ENCODE measurements around the gene TMEM114.
"Not testable (repeated sequence)": the region's sequence is repeated elsewhere in the genome, so short reads cannot be mapped to it uniquely, and the experiment has no call there.

TMEM114 gene

GRCh38 chr16:8572919-8573724 is 17.2 kb downstream of the TMEM114 start:
- DNase-seq (ENCODE audit: low read depth), result no peak

DNA sequence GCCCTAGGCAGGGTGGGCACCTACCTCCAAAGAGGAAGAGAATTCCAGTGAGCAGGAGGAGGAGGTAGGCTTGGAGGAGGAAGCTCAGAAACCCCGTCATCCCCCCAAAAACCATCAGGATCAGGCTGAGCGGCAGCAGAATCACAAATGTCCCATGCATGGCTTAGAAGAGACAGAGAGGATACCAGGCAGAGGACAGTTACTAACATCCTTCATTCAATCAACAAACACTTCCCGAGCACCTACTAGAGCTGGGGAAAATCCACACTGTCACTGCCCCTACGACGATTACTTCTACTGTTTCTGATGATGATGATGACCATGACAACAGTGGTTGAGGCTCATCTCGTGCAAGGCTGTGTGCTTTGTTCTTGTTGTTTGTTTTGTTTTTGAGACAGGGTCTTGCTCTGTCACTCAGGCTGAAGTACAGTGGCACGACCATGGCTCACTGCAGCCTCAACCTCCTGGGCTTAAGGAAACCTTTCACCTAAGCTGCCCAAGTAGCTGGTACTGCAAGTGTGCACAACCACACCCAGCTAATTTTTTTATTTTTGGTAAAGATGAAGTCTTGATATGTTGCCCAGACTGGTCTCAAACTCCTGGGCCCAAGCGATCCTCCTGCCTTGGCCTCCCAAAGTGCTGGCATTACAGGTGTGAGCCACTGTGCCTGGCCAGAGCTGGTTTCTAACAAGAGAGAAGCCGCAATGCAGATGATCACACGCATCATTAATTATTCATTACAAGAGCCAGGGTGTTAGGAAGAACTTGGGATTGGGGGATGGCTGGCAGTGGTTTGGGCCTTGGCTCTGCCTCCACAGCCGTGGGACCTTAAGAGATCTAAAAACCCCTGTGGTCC is 18.0 kb downstream of the TMEM114 start:
- no peak for DNase-seq (ENCODE audit: low read depth)

DNA sequence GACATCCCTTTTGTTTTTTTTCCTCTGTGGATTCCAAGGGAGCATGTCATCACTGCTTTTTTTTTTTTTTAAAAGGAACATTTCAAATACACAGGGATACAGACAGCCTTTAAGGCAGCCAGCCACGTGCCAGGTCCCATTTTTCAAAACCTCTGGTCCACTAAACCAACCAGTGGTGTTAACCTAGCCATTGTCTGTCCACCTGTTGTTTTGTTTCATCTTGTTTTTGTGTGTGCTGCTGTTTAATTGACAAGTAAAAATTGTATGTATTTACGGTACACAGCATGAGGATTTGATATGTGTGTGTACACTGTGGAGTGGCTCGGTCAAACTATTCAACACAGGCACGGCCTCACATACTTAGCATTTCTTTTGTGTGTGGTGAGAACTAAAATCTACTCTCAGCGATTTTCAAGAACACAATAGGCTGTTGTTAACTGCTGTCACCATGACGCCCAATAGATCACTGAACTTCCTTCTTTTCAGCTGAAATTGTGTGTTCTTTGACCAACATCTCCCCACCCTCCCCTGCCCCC is 19.2 kb downstream of the TMEM114 start:
- DNase-seq (ENCODE audit: low read depth), result no peak

GRCh38 chr16:8570393-8570792 is 19.9 kb downstream of the TMEM114 start:
- DNase-seq (ENCODE audit: low read depth), result not testable (repeated sequence)

- no peak for DNase-seq (ENCODE audit: low read depth)
Measured at GRCh38 chr16:8569650-8570346, 20.5 kb downstream of the TMEM114 start.

DNA sequence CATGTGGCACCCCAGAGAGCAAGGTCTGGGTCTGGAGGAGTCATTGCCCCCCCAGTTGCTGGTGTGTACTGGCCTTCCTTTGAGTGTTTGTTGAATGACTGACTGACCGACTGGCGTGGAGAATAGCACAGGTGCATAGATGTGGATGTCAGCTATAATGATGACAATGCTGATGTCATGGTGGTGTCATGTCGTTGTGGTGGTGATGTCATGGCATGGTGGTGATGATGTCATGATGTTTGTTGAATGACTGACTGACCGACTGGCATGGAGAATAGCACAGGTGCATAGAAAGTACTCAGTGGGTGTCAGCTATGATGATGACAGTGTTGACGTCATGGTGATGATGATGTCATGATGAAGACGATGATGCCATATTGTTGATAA is 22.1 kb downstream of the TMEM114 start:
- DNase-seq (ENCODE audit: low read depth), result no peak

- DNase-seq (ENCODE audit: low read depth), result peak; percentile 56
Measured at GRCh38 chr16:8567355-8568230, 22.7 kb downstream of the TMEM114 start.

DNA sequence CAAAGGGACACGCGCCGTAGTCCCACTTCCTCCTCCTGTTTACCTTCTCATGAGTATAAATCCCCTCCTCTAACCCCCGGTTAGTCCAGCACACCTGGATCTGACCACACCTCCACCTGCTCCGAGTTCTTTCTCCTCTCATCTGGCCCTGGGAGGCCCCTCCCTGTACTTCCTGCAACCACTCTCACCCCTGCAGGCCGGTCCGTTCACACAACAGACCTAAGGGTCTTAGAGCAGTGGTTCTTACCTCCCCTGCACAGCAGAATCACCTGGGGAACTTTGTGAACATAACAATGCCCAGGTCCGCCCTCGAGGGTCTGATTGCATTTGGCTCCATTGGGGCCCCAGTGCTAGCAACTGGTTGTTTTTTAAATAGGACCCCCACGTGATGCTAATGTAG is 24.8 kb downstream of the TMEM114 start:
- no peak for DNase-seq (ENCODE audit: low read depth)

GRCh38 chr16:8564934-8565345 is 25.4 kb downstream of the TMEM114 start:
- DNase-seq (ENCODE audit: low read depth), result no peak

DNA sequence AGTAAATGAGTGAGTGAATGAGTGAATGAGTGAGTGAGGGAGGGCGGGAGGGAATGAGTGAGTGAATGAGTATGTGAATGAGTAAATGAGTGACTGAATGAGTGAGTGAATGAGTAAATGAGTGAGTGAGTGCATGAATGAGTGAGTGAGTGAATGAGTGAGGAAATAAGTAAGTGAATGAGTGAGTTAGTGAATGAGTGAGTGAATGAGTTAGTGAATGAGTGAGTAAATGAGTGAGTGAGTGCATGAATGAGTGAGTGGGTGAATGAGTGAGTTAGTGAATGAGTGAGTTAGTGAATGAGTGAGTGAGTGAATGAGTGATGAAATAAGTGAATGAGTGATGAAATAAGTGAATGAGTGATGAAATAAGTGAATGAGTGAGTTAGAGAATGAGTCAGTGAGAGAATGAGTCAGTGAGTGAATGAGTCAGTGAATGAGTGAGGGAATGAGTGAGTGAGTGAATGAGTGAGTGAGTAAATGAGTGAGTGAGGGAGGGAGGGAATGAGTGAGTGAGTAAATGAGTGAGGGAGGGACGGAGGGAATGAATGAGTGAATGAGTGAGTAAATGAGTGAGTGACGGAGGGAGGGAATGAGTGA is 26.3 kb downstream of the TMEM114 start:
- DNase-seq (ENCODE audit: low read depth), result not testable (repeated sequence)

DNA sequence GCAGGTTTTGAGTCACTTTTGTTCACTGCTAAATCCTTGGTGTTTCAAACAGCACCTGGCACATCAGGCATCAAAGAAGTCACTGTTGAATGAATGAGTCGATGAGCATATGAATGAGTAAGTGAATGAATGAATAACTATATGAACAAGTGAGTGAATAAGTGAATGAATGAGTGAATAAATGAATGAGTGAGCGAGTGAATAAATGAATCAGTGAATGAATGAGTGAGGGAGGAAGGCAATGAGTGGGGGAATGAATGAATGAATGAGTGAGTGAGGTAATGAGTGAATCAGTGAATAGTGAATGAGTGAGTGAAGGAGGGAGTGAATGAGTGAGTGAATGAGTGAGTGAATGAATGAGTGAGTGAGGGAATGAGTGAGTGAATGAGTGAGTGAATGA is 28.8 kb downstream of the TMEM114 start:
- DNase-seq (ENCODE audit: low read depth), result no peak

DNA sequence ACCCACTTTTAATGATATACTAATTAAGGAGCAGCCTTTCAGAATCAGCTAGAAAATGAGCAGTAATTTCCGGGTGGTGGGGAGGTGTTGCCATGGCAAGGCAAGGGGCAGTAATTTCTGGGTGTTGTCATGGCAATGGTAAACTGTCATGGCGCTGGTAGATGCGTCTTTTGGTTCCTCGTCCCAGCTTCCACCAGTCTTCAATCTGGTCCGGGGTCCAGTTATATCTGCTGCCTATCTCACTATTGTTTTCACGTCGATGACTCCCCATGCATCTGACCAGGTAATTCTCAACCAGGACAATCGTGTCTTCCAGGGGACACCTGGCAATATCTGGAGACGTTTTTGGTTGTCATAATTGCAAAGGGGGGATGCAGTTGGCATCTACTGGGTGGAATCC is 34.9 kb downstream of the TMEM114 start:
- no peak for DNase-seq (ENCODE audit: low read depth)

DNA sequence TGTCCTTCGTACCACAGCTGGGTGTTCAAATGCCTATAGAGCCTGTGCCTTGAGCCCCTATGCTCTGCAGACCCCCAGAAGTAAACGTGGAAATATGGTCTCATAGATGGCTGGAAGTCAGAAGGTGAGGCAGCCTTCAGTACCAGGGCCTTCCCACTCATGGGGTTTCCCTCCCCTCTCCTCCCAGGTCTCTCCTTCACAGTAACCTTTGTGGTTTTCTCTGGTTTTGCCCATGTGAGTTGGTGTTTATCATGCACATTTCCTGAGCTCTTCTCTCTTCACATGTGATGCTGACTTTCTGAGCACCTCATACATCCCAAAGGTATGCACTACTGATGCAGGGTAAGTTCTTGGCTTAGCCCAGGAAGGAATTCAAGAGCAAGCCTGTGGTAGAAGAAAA is 35.4 kb downstream of the TMEM114 start:
- DNase-seq (ENCODE audit: low read depth), result no peak

GRCh38 chr16:8554022-8554421 is 36.3 kb downstream of the TMEM114 start:
- no peak for DNase-seq (ENCODE audit: low read depth)

DNA sequence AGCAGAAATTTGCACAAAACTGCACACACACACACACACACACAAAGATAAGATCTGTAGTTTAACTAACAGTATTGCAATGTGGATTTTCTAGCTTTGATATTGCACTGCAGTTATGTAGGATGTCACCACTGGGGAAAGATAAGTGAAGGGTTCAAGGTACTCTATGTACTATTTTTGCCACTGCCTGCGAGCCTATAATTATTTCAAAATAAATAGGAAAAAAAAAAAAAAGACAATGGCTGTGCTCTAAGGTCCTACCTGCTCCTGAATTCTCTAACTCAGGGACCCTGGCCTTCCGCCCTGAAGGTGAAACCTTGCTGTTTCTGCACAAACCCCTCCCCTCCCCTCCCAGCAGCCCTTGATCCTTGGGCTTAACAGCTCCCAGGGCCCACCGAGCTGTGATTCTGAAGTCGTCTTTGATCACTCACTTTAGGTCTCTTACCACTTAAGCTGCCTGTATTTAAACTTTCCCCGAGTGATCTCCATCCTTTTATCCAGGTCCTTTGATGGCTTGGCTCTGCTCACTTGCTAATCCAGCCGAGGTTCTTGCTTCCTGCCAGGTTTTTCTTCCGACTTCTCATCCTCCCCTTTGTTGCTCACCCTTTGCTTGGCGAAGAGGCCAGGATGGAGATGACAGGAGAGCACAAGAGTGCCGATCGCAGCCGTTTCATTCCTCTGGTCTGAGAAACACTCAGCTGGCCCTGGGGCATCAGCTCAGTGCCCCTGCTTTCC is 37.7 kb downstream of the TMEM114 start:
- no peak for DNase-seq (ENCODE audit: low read depth)

DNA sequence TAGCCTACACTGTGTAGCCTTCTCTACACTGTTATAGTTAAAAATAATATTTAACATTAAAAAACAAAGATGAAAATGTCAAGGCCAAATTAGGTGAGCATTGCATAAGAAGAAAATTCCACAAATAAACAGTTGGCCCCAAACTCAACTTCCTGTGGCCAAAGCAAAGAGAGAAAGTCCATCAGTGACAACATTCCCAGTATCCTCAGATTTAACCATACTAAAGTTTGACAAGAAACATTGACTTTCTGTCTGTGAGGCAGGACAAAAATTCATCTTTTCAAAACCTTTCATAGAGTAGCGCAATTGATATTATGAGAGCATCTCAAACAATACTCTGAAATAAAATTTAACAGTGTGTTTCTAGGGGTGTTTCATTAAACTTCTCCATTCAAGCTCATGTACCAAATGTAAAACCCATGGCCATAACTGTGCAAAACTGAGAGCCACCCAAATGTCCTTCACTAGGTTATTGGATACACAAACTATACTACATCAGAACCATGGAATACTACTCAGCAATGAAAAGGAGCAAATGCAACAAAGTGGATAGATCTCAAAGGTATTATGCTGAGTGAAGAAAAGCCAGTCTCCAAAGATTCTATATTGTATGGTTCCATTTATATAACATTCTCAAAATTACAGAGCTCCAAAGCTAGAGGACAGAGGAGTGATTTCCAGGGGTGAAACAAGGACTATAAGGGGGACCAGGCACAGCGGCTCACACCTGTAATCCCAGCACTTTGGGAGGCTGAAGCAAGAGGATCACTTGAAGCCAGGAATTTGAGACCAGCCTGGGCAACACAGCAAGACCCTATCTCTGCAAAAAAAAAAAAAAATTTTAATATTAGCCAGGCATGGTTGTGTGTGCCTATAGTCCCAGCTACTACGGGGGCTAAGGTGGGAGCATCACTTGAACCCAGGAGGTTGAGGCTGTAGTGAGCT is 38.7 kb downstream of the TMEM114 start:
- DNase-seq (ENCODE audit: low read depth), result no peak

DNA sequence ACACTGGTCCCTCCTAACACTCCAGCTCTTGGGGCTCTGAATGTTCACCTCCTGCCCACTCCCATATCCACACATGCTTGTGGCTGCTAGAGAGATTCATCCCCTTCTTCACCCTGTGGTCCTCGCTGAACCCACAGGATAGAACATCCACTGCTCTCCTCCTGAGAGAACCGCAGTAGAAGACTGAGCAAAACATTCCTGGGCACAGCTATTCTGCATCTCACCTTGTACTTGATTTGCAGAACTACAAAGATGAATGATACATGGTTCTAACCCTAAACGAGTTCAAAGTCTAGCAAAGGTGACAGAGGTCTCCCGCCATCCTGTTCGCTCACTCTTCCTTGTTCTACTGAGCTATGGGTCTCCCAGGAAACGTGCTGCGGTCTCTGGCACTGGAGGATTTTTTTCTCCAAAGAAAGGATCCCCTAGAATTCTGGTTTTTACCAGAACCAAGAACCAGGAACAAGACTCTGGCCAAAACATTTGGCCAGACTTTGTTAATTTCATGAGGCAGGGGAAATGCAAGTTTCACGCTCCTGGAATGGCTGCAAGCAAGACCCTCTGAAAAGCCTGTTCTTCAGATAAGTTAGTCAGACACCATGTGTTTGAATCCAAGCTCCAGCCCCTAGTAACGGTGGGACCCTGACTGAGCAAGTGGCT is 39.5 kb downstream of the TMEM114 start:
- DNase-seq (ENCODE audit: low read depth), result no peak

GRCh38 chr16:8549843-8550412 is 40.4 kb downstream of the TMEM114 start:
- no peak for DNase-seq (ENCODE audit: low read depth)
